Muscle layer of colon (tissue), 2 donors: Measurements from ENCODE around the gene EFCC1.
"Not testable (repeated sequence)": the region's sequence is repeated elsewhere in the genome, so short reads cannot be mapped to it uniquely, and the experiment has no call there.

Experiments used
- H3K27ac ChIP-seq: one replicate; pipeline ENCODE4 v1.7.0; 2013; ENCODE audit warnings: low read depth, mild to moderate bottlenecking, low read length, moderate library complexity
- H3K27me3 ChIP-seq, 2 donors: one replicate each; pipeline ENCODE4 v1.7.0; 2013; ENCODE audit warnings: low read length in 2 of 2, mild to moderate bottlenecking in 2 of 2; ENCODE audit not compliant: insufficient read depth in 2 of 2, control insufficient read depth in 1 of 2
- H3K36me3 ChIP-seq: one replicate; pipeline ENCODE4 v1.7.0; 2013; ENCODE audit warnings: mild to moderate bottlenecking, low read length; ENCODE audit not compliant: insufficient read depth
- H3K4me1 ChIP-seq: one replicate; pipeline ENCODE4 v1.7.0; 2013; ENCODE audit warnings: mild to moderate bottlenecking, low read length; ENCODE audit not compliant: insufficient read depth
- H3K4me3 ChIP-seq, 2 donors: one replicate each; pipeline ENCODE4 v1.7.0; 2013; ENCODE audit warnings: low read length in 2 of 2, low read depth in 1 of 2, mild to moderate bottlenecking in 1 of 2, moderate library complexity in 1 of 2
- H3K9ac ChIP-seq: one replicate; pipeline ENCODE4 v1.7.0; 2013; ENCODE audit warnings: low read length
- H3K9me3 ChIP-seq: one replicate; pipeline ENCODE4 v1.7.0; 2013; ENCODE audit warnings: mild to moderate bottlenecking, low read length
- donor health status: abdominal sarcoma.
- donor health status: Adenocarcinoma of cecum.

The EFCC1 gene

GRCh38 chr3:129078510-129078909 lies 77.4 kb downstream of the EFCC1 start:
- no peak overlapping the region for H3K27ac ChIP-seq
- H3K36me3 ChIP-seq: no peaks in the 10 kb centered on the region

GRCh38 chr3:129081503-129081902 lies 80.4 kb downstream of the EFCC1 start:
- Histone ChIP-seq H3K27me3 (no peaks in the 10 kb centered on the region), H3K9me3 (no peaks in the 10 kb centered on the region), H3K27ac (no peak overlapping the region), H3K4me3 (no peak overlapping the region), H3K36me3 (no peaks in the 10 kb centered on the region), H3K9ac (no peak overlapping the region), H3K4me1 (peaks cover 2% of the 10 kb centered on the region)

More at GRCh38 chr3:129078510-129078909, 77.4 kb downstream of the EFCC1 start:
- Histone ChIP-seq H3K9ac (no peak overlapping the region), H3K9me3 (no peaks in the 10 kb centered on the region), H3K4me1 (no peaks in the 10 kb centered on the region), H3K27me3 (no peaks in the 10 kb centered on the region), H3K4me3 (no peak overlapping the region)

GRCh38 chr3:129082026-129082425 lies 80.9 kb downstream of the EFCC1 start:
- peaks cover 8% of the 10 kb centered on the region for H3K4me1 ChIP-seq

GRCh38 chr3:129084501-129084900 lies 83.4 kb downstream of the EFCC1 start:
- no peaks in the 10 kb centered on the region for H3K9me3 ChIP-seq

More at GRCh38 chr3:129082026-129082425, 80.9 kb downstream of the EFCC1 start:
- Histone ChIP-seq H3K27me3 (no peaks in the 10 kb centered on the region), H3K9me3 (no peaks in the 10 kb centered on the region), H3K36me3 (no peaks in the 10 kb centered on the region), H3K4me3 (no peak overlapping the region), H3K9ac (no peak overlapping the region), H3K27ac (no peak overlapping the region)

GRCh38 chr3:129085165-129085715 lies 84.1 kb downstream of the EFCC1 start:
- no peak overlapping the region for H3K4me3 ChIP-seq
- no peaks in the 10 kb centered on the region for H3K9me3 ChIP-seq
- H3K27ac ChIP-seq: no peak overlapping the region
- peaks cover 11% of the 10 kb centered on the region for H3K4me1 ChIP-seq
- H3K9ac ChIP-seq: no peak overlapping the region
- H3K36me3 ChIP-seq: no peaks in the 10 kb centered on the region
- H3K27me3 ChIP-seq: no peaks in the 10 kb centered on the region

More at GRCh38 chr3:129084501-129084900, 83.4 kb downstream of the EFCC1 start:
- Histone ChIP-seq H3K27me3 (no peaks in the 10 kb centered on the region), H3K36me3 (no peaks in the 10 kb centered on the region), H3K27ac (no peak overlapping the region), H3K9ac (no peak overlapping the region), H3K4me1 (peaks cover 11% of the 10 kb centered on the region), H3K4me3 (no peak overlapping the region)

- Histone ChIP-seq H3K4me1 (peaks cover 11% of the 10 kb centered on the region), H3K9me3 (no peaks in the 10 kb centered on the region), H3K27ac (no peak overlapping the region), H3K27me3 (no peaks in the 10 kb centered on the region), H3K36me3 (no peaks in the 10 kb centered on the region), H3K4me3 (no peak overlapping the region), H3K9ac (no peak overlapping the region)
Measured at GRCh38 chr3:129085818-129086217, 84.7 kb downstream of the EFCC1 start.

- peak overlapping the region in 1 of 2 donors; percentile 26 for H3K4me3 ChIP-seq
- peaks cover 11% of the 10 kb centered on the region for H3K4me1 ChIP-seq
- H3K9ac ChIP-seq: no peak overlapping the region
- no peaks in the 10 kb centered on the region for H3K27me3 ChIP-seq
- H3K9me3 ChIP-seq: no peaks in the 10 kb centered on the region
- H3K36me3 ChIP-seq: no peaks in the 10 kb centered on the region
- H3K27ac ChIP-seq: peak overlapping the region; percentile 73
Measured at GRCh38 chr3:129087138-129087702, 86.1 kb downstream of the EFCC1 start.

GRCh38 chr3:129087904-129088303 lies 86.8 kb downstream of the EFCC1 start:
- H3K9ac ChIP-seq, H3K27ac ChIP-seq, H3K36me3 ChIP-seq, H3K4me3 ChIP-seq, H3K9me3 ChIP-seq, H3K27me3 ChIP-seq: not testable (repeated sequence)
- peaks cover 11% of the 10 kb centered on the region for H3K4me1 ChIP-seq

GRCh38 chr3:129088312-129088711 lies 87.2 kb downstream of the EFCC1 start:
- H3K4me1 ChIP-seq: peaks cover 11% of the 10 kb centered on the region
- not testable (repeated sequence) for H3K9me3 ChIP-seq, H3K36me3 ChIP-seq, H3K27ac ChIP-seq, H3K4me3 ChIP-seq, H3K27me3 ChIP-seq, H3K9ac ChIP-seq
